ENCODE measurements around the gene GNAQ.

Gene GNAQ

DNA sequence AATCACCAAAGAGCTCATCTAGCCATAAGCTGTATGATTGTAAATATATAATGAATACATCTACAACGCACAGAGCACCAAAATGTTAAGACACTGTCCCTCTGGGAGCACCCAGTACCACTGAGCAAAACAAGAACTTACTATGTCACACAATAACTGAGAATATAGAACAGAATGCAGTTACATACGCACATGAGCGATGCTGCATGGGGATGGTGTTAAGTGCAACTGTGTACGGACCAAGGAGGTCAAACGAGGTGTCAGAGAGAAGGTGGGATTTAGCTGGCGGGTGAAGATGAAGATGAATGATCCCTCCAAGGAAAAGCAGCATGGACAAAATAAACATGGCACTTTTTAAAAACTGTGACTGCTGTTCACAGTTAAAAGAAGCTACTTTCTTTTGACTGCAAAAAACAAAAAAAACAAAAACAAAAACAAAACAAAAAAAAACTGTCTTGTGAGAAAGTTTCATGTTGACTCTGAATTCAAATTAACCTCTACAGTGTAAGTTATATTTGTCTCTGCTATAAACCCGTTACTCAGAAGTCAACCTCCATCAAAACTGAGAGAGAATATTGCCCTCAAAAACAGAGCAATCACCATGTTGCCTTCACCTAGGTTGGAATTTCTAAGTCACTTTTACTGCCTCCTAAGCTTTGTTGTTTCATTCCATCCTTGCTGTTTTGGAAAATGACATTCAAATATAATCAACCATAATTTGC lies 213.9 kb downstream of the GNAQ start:
- DNase-seq (ENCODE audit: low spot score) (no peak), FAIRE-seq (no peak)

DNA sequence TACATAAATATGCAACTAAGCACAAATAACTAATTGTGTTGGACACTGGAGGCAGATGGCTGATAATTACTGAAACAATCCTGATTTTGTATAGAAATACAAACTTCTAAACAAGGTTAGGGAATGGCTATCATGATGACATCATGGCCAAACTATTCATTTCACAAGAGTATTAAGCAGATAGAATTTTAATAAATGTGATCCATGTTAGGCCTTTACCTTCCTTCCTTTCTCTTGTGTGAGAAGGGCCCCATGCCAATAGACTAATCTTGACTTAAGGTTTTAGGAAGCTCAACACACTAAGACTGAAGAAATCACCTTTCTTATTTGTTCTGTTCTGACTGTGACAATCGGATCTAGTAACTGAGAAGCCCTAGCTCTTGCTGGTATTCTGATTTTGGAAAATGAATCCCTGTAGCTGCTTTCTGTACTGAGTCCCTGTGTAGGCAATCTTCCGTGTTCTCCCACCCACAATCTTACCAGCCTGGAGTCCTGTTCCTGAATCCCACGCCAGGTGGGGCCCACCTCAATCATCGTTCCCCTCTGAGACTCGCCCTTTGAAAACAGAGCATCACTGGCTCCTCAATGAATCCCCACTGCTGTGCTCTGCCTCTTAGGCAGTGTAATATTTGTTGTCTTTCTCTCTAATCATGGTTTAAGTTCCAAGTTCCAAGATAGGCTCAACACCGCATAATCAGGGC lies 214.8 kb downstream of the GNAQ start:
- DNase-seq (ENCODE audit: low spot score) (no peak), FAIRE-seq (no peak)

DNA sequence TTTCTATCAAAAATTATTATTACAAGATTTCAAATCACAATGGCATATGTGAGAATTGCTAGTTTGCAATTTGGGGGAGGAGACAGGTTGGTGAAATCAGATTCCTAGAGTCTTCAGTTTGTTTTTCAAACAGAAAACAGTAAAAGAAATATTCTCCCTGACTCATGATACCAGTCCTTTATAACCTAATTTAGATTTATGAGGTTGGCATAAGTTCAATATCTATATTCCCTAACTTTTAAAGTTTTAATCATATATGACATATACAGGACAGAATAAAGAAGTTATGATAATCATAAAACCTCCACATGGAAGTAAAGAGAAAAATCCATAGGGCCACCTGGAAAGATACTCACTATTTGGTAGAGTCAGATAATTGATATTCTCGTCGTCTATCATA lies 216.4 kb downstream of the GNAQ start:
- DNase-seq (ENCODE audit: low spot score) (no peak), FAIRE-seq (no peak)

DNA sequence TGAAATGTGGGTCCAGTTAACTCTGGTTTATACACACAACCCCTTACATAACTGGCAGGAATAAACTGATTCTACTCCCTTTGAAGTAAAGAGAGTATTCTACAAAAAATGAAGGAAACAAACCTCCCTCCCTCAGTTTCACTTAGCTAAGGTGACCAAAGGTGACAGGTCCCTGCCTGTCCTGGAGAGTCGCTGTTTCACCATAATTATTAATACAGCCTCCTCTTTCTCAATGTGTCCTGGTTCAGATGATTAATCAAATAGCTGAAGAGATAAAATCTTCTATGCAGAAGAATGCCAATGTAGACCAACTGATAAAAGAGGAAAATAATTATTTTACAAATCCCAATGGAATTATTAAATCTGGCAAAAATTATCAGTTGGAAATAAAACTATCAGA lies 219.8 kb downstream of the GNAQ start:
- no peak for DNase-seq (ENCODE audit: low spot score)
- no peak for FAIRE-seq

GRCh38 chr9:77810637-77811119 lies 220.9 kb downstream of the GNAQ start:
- no peak for FAIRE-seq
- DNase-seq (ENCODE audit: low spot score), result no peak

GRCh38 chr9:77810047-77810446 lies 221.6 kb downstream of the GNAQ start:
- FAIRE-seq (no peak), DNase-seq (ENCODE audit: low spot score) (no peak)

GRCh38 chr9:77809552-77809951 lies 222.1 kb downstream of the GNAQ start:
- FAIRE-seq (no peak), DNase-seq (ENCODE audit: low spot score) (no peak)

DNA sequence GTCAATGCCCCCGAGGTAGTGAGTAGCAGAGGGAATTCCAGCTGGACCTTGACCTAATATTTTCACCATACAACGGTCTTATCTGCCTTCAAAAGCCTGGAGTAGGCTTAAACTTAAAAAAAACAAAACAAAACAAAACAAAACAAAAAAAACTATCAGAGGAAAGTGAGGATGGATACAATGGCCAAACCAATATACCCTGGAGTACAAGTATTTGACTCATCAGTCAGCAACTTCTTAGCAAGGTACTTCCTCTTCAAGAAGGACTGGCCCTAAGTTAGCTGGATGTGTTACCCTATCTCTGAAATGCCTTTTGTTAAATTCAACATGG lies 222.9 kb downstream of the GNAQ start:
- no peak for FAIRE-seq
- DNase-seq (ENCODE audit: low spot score), result no peak

DNA sequence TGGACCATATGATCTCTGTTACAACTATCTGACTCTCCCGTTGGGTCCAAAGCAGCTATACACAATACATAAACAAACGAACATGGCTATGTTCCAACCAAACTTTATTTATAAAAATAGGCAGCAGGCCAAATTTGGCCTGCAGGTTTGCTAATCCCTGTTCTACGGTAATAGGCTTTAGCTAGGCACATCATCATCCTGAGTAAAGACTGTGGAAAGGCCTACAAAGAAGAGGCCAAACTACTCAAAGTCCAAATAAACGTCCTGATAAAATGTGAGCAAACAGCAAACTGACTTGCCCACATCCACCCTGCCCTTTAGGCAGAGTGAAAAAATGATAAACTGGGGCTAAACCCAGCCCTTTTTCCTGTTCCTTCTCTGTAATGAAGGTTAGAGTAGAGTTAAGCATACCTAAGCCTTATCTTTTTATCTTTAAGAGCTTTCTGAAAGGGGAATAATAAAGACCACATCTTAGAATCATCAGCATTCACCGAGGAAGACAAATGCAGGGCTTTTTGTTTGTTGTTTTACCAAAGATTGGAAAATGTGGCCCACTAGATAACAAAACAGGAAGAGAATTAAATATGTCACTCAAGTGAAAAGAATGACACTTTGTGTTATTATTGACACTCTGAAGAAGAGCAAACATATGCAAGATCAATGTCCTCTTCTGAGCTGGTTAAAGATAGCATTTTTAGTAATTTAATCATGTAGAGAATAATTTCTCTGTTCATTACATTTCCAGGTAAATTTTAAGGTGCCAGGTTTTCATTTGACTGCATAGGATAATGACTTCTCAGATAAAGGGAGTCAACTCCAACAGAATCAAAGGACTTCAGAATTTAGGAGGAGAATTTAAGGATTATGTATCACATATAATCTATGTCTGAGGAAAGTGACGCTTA lies 223.5 kb downstream of the GNAQ start:
- no peak for FAIRE-seq

GRCh38 chr9:77807281-77807683 lies 224.3 kb downstream of the GNAQ start:
- peak; percentile 67 for FAIRE-seq
- peak; percentile 20 for DNase-seq (ENCODE audit: low spot score)

More for the DNA sequence above, 223.5 kb downstream of the GNAQ start:
- DNase-seq (ENCODE audit: low spot score), result no peak

GRCh38 chr9:77806741-77807140 lies 224.9 kb downstream of the GNAQ start:
- DNase-seq (ENCODE audit: low spot score), result no peak
- FAIRE-seq, result no peak

DNA sequence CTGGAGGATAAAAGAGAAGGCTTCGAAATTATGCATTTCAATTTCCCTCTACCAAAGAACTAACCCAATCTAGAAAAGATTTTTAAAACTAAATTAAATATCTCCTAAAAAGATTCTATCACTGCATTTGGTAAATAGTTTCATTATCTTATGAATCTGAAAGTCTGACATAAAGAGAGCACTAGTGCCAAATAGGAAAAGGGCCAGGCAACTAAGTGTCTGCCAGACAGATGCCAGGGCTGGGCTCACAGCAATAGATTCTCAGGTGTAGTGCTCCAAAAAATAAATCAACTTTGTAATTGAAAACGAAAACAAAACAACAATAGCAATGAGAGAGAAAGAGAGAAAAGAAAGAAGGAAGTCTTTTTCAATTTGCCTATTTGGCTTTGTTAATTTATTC lies 225.8 kb downstream of the GNAQ start:
- no peak for DNase-seq (ENCODE audit: low spot score)
- FAIRE-seq, result no peak

GRCh38 chr9:77803423-77803822 lies 228.2 kb downstream of the GNAQ start:
- FAIRE-seq, result no peak
- no peak for DNase-seq (ENCODE audit: low spot score)

DNA sequence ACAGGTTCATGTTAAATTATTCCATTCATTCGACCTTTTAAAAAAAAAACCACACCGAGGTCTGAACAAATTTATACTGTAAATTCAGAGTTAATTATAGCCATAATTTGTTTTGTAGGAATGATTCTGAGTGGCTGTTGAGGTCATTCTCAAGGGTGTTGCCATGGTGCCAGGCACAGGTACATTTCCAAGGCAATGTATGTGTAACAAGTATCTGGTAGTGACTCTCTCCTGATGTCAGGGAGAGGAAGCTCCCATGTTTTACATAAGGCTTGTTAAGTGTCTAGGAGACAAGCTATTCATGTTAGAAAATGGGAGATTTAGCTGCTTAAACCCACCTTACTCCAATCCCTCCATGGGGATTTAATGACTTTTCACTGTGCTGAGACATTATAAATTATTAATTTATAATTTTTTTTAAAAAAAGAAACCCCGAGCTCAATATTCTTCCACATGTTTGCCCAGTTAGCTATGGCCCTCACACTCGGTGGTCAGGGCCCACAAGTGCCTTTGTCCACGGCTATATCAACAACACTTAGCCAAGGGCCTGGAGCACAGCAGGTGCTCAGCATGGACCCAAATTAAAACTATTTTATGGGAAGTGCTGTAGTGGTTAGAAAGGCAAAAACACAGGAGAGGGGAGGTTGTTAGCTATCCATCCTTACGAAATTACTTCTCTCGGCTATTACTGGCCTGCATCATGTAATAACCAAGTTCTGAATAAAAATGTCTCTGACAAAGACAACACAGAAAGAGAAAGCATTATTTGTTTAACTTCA lies 228.9 kb downstream of the GNAQ start:
- DNase-seq (ENCODE audit: low spot score) (no peak), FAIRE-seq (no peak)

- no peak for FAIRE-seq
- DNase-seq (ENCODE audit: low spot score), result no peak
Measured at GRCh38 chr9:77802064-77802463, 229.5 kb downstream of the GNAQ start.

- FAIRE-seq (no peak), DNase-seq (ENCODE audit: low spot score) (no peak)
Measured at GRCh38 chr9:77800924-77801551, 230.6 kb downstream of the GNAQ start.

GRCh38 chr9:77798140-77798539 lies 233.5 kb downstream of the GNAQ start:
- FAIRE-seq (no peak), DNase-seq (ENCODE audit: low spot score) (no peak)

DNA sequence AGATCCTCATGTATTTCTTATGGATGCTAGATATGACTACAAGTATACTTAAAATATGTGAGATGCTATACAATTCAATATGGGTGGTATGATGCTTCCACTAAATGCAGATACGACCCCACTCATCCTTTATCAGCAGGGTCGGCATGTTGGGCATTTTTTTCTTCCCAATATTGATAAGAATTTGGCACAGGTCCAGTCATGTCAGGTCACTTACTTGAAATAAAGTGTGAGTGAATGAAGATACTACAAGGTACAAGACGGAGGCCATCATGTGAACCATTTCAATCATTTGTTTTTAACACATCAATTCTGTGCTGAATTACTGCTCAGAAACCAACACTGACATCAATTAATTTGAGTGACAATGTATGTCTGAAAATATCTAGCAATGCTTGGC lies 236.6 kb downstream of the GNAQ start:
- DNase-seq (ENCODE audit: low spot score) (no peak), FAIRE-seq (no peak)

DNA sequence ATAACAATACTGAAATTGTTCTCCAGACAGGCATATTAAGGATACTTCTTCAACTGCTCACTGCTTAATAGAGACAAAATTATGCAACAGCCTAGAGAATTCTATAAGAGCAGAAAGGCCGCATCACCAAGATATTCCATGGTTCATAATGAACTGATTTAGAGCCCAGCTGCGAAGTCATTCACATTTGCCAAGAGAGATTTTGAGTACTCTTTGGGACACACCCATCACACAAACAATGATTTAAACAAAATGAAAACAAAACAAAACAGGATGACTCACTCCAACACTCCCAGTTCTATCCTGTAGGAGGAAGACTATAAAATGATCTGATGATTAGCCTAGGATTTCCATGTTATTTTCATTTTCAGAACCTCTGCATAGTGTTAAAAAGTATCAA lies 237.8 kb downstream of the GNAQ start:
- FAIRE-seq, result no peak
- no peak for DNase-seq (ENCODE audit: low spot score)

DNA sequence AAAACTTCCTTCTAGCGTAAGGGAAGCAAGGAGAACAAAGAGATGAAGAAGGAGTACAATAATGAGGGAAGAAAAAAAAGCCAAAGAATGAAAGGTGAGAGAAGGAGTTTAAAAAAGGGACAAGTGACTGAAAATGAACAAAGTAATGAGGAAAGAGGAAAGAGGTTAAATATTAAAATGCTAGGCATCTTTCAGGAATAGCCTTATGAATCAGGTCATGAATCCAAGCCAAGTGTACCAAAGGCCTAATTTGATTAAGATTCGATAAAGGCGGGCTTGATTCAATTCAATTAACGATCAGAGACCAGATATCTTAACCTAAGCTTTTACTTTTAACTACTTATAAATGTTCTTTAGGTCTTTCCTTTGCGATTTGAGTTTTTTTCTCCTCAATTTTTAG lies 241.7 kb downstream of the GNAQ start:
- DNase-seq (ENCODE audit: low spot score), result no peak

DNA sequence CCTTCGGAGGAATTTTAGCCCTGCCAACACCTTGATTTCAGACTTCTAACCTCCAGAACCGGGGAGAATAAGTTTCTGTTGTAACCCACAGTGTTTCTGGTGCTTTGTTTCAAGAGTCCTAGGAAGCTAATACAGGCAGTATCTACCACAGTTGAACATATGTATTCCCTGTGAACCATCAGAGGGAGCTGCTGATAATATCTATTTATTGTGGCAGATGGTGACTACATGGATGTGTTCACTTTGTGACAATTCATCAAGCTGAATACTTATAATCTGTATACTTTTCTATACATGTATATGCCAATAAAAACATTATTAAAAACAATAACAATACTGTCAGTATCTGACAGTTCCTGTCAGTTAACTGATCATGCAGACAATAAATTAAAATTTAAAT lies 246.3 kb downstream of the GNAQ start:
- FAIRE-seq, result no peak
- no peak for DNase-seq (ENCODE audit: low spot score)

More for the DNA sequence above, 241.7 kb downstream of the GNAQ start:
- FAIRE-seq, result no peak

Data from urothelium cell line (cell line).